ENCODE data around the gene TMEM163. TPM values are rescaled to one million over a fixed set of nuclear protein-coding genes. Genes with fewer than 3 reads are reported as not detected.

The TMEM163 gene
- polyA plus RNA-seq, 3 donors: 0.01 TPM; not detected in 2

DNA sequence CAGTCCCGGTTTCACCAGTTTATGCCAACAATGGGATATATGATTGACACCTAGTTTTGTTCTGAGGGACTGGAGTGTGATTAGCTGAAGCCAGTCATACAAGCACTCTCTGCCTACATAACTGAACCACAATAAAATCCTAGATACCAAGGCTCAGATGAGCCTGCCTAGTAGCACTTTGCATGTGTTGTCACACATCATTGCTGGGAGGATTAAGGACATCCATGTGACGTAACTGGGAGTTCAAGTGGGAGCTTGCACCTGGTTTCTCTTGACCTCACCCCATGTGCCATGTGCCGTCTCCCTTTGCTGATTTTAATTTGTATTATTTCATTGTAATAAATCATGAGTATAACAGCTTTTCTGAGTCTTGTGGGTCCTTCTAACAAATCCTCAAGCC lies 90.3 kb downstream of the TMEM163 start:
- intact Hi-C loops (cut with micrococcal nuclease): no loop called here
- Mint-ChIP-seq H3K36me3 (no peaks in the 10 kb centered on the region), H3K9me3 (peaks cover 0 to 2% (median under 1%) of the 10 kb centered on the region in 7 donors), H3K4me3 (no peak overlapping the region), H3K27me3 (ENCODE audit: low read depth in 3 of 3) (peaks cover 0 to 10% (median 0%) of the 10 kb centered on the region in 3 donors), H3K4me1 (peaks cover 6% of the 10 kb centered on the region), H3K27ac (no peak overlapping the region)
- TF ChIP-seq, protein P1, sequence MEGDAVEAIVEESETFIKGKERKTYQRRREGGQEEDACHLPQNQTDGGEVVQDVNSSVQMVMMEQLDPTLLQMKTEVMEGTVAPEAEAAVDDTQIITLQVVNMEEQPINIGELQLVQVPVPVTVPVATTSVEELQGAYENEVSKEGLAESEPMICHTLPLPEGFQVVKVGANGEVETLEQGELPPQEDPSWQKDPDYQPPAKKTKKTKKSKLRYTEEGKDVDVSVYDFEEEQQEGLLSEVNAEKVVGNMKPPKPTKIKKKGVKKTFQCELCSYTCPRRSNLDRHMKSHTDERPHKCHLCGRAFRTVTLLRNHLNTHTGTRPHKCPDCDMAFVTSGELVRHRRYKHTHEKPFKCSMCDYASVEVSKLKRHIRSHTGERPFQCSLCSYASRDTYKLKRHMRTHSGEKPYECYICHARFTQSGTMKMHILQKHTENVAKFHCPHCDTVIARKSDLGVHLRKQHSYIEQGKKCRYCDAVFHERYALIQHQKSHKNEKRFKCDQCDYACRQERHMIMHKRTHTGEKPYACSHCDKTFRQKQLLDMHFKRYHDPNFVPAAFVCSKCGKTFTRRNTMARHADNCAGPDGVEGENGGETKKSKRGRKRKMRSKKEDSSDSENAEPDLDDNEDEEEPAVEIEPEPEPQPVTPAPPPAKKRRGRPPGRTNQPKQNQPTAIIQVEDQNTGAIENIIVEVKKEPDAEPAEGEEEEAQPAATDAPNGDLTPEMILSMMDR (IDR thresholded peaks at IDR 0.05): no peak
- WGBS (ENCODE audit: insufficient coverage): no CpG with 5 or more reads among the region's 3 CpGs
- H3K9me3 ChIP-seq (replicated peaks in 1 of 2; ENCODE audit: control insufficient read depth in 1 of 2, insufficient read depth in 1 of 2, low read length in 2 of 2): no peaks in the 10 kb centered on the region
- no peaks in the 10 kb centered on the region for H3K36me3 ChIP-seq (replicated peaks in 1 of 2; ENCODE audit: control insufficient read depth in 1 of 2, insufficient read depth in 2 of 2, low read length in 2 of 2)
- no peak overlapping the region for H2AFZ ChIP-seq (ENCODE audit: insufficient read depth, low read depth, low read length, poor library complexity, severe bottlenecking)
- no peak for DNase-seq
- H3K4me2 ChIP-seq (replicated peaks; ENCODE audit: extremely low read depth, low read length, poor library complexity, severe bottlenecking): no peak overlapping the region
- no peaks in the 10 kb centered on the region for H3K79me2 ChIP-seq (ENCODE audit: insufficient read depth, low read length)
- no peak overlapping the region for H3K4me3 ChIP-seq (replicated peaks in 1 of 3; ENCODE audit: low read depth in 2 of 3, low read length in 3 of 3)
- H3K9ac ChIP-seq (ENCODE audit: insufficient read depth, low read length, poor library complexity, severe bottlenecking): no peak overlapping the region
- no peaks in the 10 kb centered on the region for H3K27me3 ChIP-seq (ENCODE audit: control insufficient read depth in 2 of 2, insufficient read depth in 2 of 2, low read length in 2 of 2)
- no peak overlapping the region for H3K27ac ChIP-seq (ENCODE audit: low read depth in 1 of 2, low read length in 2 of 2)
- no peaks in the 10 kb centered on the region for H3K4me1 ChIP-seq (ENCODE audit: control insufficient read depth in 1 of 2, insufficient read depth in 2 of 2, low read length in 2 of 2)
- no peaks in the 10 kb centered on the region for H4K20me1 ChIP-seq (ENCODE audit: insufficient read depth, low read length)

DNA sequence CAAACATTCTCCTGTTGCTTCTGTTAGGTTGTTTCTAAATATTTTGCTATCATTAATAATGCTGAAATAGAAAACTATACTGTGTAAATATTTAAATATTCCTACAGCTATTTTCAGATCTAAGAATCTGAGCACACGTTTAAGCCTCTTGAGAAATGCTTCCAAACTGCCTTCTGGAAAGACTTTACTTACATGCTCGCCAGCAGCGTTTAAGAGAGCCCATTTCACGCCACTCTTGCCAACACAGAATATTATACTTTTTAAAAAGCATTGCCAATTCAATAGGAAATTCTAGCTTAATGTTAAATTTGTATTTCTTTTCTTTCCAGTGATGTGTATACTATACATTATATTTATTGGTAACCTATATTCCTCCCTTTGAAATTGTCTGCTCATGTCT lies 92.0 kb downstream of the TMEM163 start:
- no peak overlapping the region for H3K9ac ChIP-seq (ENCODE audit: insufficient read depth, low read length, poor library complexity, severe bottlenecking)
- H3K4me1 ChIP-seq (ENCODE audit: control insufficient read depth in 1 of 2, insufficient read depth in 2 of 2, low read length in 2 of 2): no peaks in the 10 kb centered on the region
- H3K9me3 ChIP-seq (replicated peaks in 1 of 2; ENCODE audit: control insufficient read depth in 1 of 2, insufficient read depth in 1 of 2, low read length in 2 of 2): no peaks in the 10 kb centered on the region
- H4K20me1 ChIP-seq (ENCODE audit: insufficient read depth, low read length): no peaks in the 10 kb centered on the region
- no peak overlapping the region for H2AFZ ChIP-seq (ENCODE audit: insufficient read depth, low read depth, low read length, poor library complexity, severe bottlenecking)
- peaks cover 0 to 5% (median 0%) of the 10 kb centered on the region in 3 donors for H3K27me3 Mint-ChIP-seq (ENCODE audit: low read depth in 3 of 3)
- no peak overlapping the region for H3K27ac ChIP-seq (ENCODE audit: low read depth in 1 of 2, low read length in 2 of 2)
- no peak overlapping the region for H3K4me3 Mint-ChIP-seq
- H3K27me3 ChIP-seq (ENCODE audit: control insufficient read depth in 2 of 2, insufficient read depth in 2 of 2, low read length in 2 of 2): no peaks in the 10 kb centered on the region
- no peak for DNase-seq
- H3K36me3 Mint-ChIP-seq: no peaks in the 10 kb centered on the region
- H3K4me1 Mint-ChIP-seq: peaks cover 6% of the 10 kb centered on the region
- WGBS (ENCODE audit: insufficient coverage): no CpG with 5 or more reads among the region's 4 CpGs
- no peak overlapping the region for H3K4me2 ChIP-seq (replicated peaks; ENCODE audit: extremely low read depth, low read length, poor library complexity, severe bottlenecking)
- H3K36me3 ChIP-seq (replicated peaks in 1 of 2; ENCODE audit: control insufficient read depth in 1 of 2, insufficient read depth in 2 of 2, low read length in 2 of 2): no peaks in the 10 kb centered on the region
- H3K79me2 ChIP-seq (ENCODE audit: insufficient read depth, low read length): no peaks in the 10 kb centered on the region
- H3K27ac Mint-ChIP-seq: no peak overlapping the region
- intact Hi-C loops (cut with micrococcal nuclease): no loop called here
- no peak overlapping the region for H3K4me3 ChIP-seq (replicated peaks in 1 of 3; ENCODE audit: low read depth in 2 of 3, low read length in 3 of 3)
- H3K9me3 Mint-ChIP-seq: peaks cover 0 to 3% (median 0%) of the 10 kb centered on the region in 7 donors
- TF ChIP-seq, protein P1 (IDR thresholded peaks at IDR 0.05): no peak
